GM21528 (cell line): ENCODE results near the gene UNK.
"Not testable (repeated sequence)": the region's sequence is repeated elsewhere in the genome, so short reads cannot be mapped to it uniquely, and the experiment has no call there.

Source experiments
- ATAC-seq: cut with Tn5 transposase; IDR thresholded peaks from one replicate; pipeline ENCODE4 v1.9.1; 2021; ENCODE audit warnings: mild to moderate bottlenecking, moderate library complexity; ENCODE audit not compliant: unreplicated experiment, low FRiP score

Gene UNK

GRCh38 chr17:75753514-75754377, 30.9 kb upstream of the UNK start:
- no peak for ATAC-seq

- ATAC-seq: no peak
Measured at GRCh38 chr17:75754378-75755204, 30.0 kb upstream of the UNK start.

- ATAC-seq: no peak
Measured at GRCh38 chr17:75755205-75755901, 29.3 kb upstream of the UNK start.

GRCh38 chr17:75755990-75756389, 28.6 kb upstream of the UNK start:
- no peak for ATAC-seq

- no peak for ATAC-seq
Measured at GRCh38 chr17:75756451-75757085, 28.0 kb upstream of the UNK start.

- ATAC-seq: no peak
Measured at GRCh38 chr17:75757086-75757681, 27.4 kb upstream of the UNK start.

GRCh38 chr17:75758131-75758905, 26.3 kb upstream of the UNK start:
- no peak for ATAC-seq

- no peak for ATAC-seq
Measured at GRCh38 chr17:75759457-75759856, 25.1 kb upstream of the UNK start.

GRCh38 chr17:75759978-75760640, 24.5 kb upstream of the UNK start:
- ATAC-seq: not testable (repeated sequence)

- no peak for ATAC-seq
Measured at GRCh38 chr17:75762513-75763268, 21.9 kb upstream of the UNK start.

GRCh38 chr17:75763269-75763607, 21.4 kb upstream of the UNK start:
- no peak for ATAC-seq

GRCh38 chr17:75763613-75764416, 20.8 kb upstream of the UNK start:
- ATAC-seq: no peak

GRCh38 chr17:75764417-75764710, 20.2 kb upstream of the UNK start:
- no peak for ATAC-seq

GRCh38 chr17:75764711-75765421, 19.7 kb upstream of the UNK start, which contains the start of gene GALK1:
Gene GALK1, minus strand, starts transcription at chr17:75765192. Its CDS starts 56 bp downstream, at chr17:75765136.
- peak; percentile 54 for ATAC-seq

GRCh38 chr17:75765981-75766380, 18.6 kb upstream of the UNK start:
- ATAC-seq: no peak

- no peak for ATAC-seq
Measured at GRCh38 chr17:75767881-75768280, 16.7 kb upstream of the UNK start.

GRCh38 chr17:75769536-75769935, 15.1 kb upstream of the UNK start:
- ATAC-seq: no peak
